OCI-LY7 (cell line): Measurements from ENCODE around the gene RPS6KB2. TPM values are rescaled to one million over a fixed set of nuclear protein-coding genes. Genes with fewer than 3 reads are reported as not detected.
"Not testable (repeated sequence)": the region's sequence is repeated elsewhere in the genome, so short reads cannot be mapped to it uniquely, and the experiment has no call there.

Experiments
- BruUV-seq: library from RNA; stranded (reverse); fragments of 400-500 nt; replicated peaks from 2 replicates; lab custom pipeline; 2021; lab: Mats Ljungman, UMichigan
- CTCF ChIA-PET: fragments of 300-600 bp; sonication (Branson Sonifier 250); formaldehyde crosslinking; loops from one replicate; lab custom pipeline; 2022; ENCODE audit warnings: antibody characterized with exemption; ENCODE audit not compliant: unreplicated experiment; lab: Charles Lee
- POLR2A ChIA-PET: fragments of 300-600 bp; sonication (Branson Sonifier 250); formaldehyde crosslinking; loops from one replicate; lab custom pipeline; 2022; ENCODE audit warnings: antibody characterized with exemption; lab: Charles Lee
- DNase-seq: peaks from one replicate; pipeline ENCODE4 v3.0.0-alpha.2; 2015; ENCODE audit warnings: low spot score
- H2AFZ ChIP-seq: fragments of 200-600 bp; sonication (generic), shearing (Covaris generic); 2 replicates; pipeline ENCODE4 v1.6.1; 2014; ENCODE audit warnings: mild to moderate bottlenecking, antibody characterized with exemption, low read length, moderate library complexity
- H3K27ac ChIP-seq: fragments of 200-600 bp; sonication (generic); 2 replicates; pipeline ENCODE4 v1.5.1; 2014; ENCODE audit warnings: mixed run types, low read depth, mild to moderate bottlenecking, moderate library complexity, low read length, inconsistent platforms; ENCODE audit not compliant: poor library complexity, severe bottlenecking
- H3K36me3 ChIP-seq: fragments of 200-600 bp; sonication (generic); 2 replicates; pipeline ENCODE4 v1.6.1; 2014; ENCODE audit warnings: mild to moderate bottlenecking, antibody characterized with exemption, low read length, moderate library complexity, mixed read lengths; ENCODE audit not compliant: insufficient read depth
- H3K4me1 ChIP-seq: fragments of 200-600 bp; sonication (generic); 2 replicates; pipeline ENCODE4 v1.5.1; 2014; ENCODE audit warnings: mild to moderate bottlenecking, low read length; ENCODE audit not compliant: insufficient read depth, poor library complexity, severe bottlenecking
- H3K4me2 ChIP-seq: fragments of 200-600 bp; sonication (generic); 2 replicates; pipeline ENCODE4 v1.6.1; 2014; ENCODE audit warnings: mild to moderate bottlenecking, low read length
- H3K4me3 ChIP-seq: fragments of 200-600 bp; sonication (generic); 2 replicates; pipeline ENCODE4 v1.5.1; 2014; ENCODE audit warnings: mild to moderate bottlenecking, low read depth, low read length; ENCODE audit not compliant: poor library complexity, severe bottlenecking
- H3K79me2 ChIP-seq: fragments of 200-600 bp; sonication (generic); 2 replicates; pipeline ENCODE4 v1.6.1; 2016; ENCODE audit warnings: low read depth, mild to moderate bottlenecking, low read length, moderate library complexity, mixed read lengths; ENCODE audit not compliant: insufficient read depth
- H3K9me2 ChIP-seq: fragments of 200-600 bp; sonication (generic); 2 replicates; pipeline ENCODE4 v1.6.1; 2016; ENCODE audit warnings: mild to moderate bottlenecking, low read length, mixed read lengths; ENCODE audit not compliant: insufficient read depth
- H3K9me3 ChIP-seq: fragments of 200-600 bp; sonication (generic); 2 replicates; pipeline ENCODE4 v1.6.1; 2014; ENCODE audit warnings: mild to moderate bottlenecking, mixed run types, low read length, mixed read lengths
- H4K20me1 ChIP-seq: fragments of 200-600 bp; sonication (generic); 2 replicates; pipeline ENCODE4 v1.6.1; 2014; ENCODE audit warnings: mild to moderate bottlenecking, antibody characterized with exemption, low read length, moderate library complexity, mixed read lengths; ENCODE audit not compliant: insufficient read depth
- CTCF ChIP-seq: fragments of 200-600 bp; sonication (generic); conservative IDR thresholded peaks from 2 replicates; pipeline ENCODE4 v1.5.1; 2014; ENCODE audit warnings: mild to moderate bottlenecking, antibody characterized with exemption, low read length, moderate library complexity, mixed read lengths
- EZH2phosphoT487 ChIP-seq: fragments of 200-600 bp; sonication (generic); IDR thresholded peaks from 2 replicates; pipeline ENCODE4 v1.6.1; 2018; ENCODE audit warnings: low read depth, borderline replicate concordance, mild to moderate bottlenecking, mixed run types, antibody characterized with exemption, low read length, moderate library complexity, mixed read lengths
- intact Hi-C: fragments of 100-400 bp; cut with micrococcal nuclease; formaldehyde crosslinking; loops from one replicate; pipeline ENCODE4 v1.10.0; 2022; ENCODE audit not compliant: unreplicated experiment
- total RNA-seq, 2 experiments: library from RNA; depleted of rRNA in 1 of 2; stranded (reverse); fragments of >200 nt in 1 of 2; shearing (Covaris generic) in 1 of 2; gene quantifications; 2 replicates each; pipeline ENCODE4 v1.2.3, GENCODE V29; 2014 to 2022

The RPS6KB2 gene
- total RNA-seq, 2 experiments from 2014 or later, result 48.3 to 69.4 TPM

DNA sequence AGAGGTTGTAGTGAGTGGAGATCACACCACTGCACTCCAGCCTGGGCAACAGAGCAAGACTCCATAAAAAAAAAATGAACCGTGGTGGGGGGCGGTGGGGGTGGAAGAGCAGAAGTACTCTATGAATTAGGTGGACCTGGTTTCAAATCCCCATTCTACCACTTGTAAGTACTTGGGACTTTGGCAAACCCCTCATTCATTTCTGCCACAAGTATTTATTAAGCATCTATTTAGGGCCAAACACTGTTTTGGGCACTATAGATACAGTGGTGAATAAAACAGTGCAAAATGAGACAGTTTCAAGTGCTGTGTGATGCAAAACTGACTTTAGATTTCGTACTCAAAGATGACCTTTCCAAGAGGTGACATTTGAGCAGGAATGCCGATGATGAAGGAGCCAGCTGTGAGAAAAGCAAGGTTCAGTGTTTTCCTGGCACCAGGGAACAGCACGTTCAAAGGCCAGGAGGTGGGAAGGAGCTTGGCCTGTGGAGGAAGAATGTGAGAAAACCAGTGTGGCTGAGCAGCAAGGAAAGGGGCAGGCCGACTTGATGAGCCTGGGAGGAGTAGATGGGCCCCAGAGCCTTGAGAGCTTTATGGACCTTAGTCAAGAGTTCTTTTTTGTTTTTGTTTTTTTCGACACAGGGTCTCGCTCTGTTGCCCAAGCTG, 42.2 kb downstream of the RPS6KB2 start:
- Histone ChIP-seq H3K36me3 (no peaks in the 10 kb centered on the region), H3K9me3 (no peaks in the 10 kb centered on the region), H2AFZ (no peak overlapping the region), H3K79me2 (peaks cover 16% of the 10 kb centered on the region; the same call in 1 of the 2 replicates), H3K27ac (no peak overlapping the region), H4K20me1 (no peaks in the 10 kb centered on the region), H3K4me2 (0 out of 2 replicates have a peak overlapping the region, but pooled peaks have one; percentile 13), H3K4me1 (peaks cover 45% of the 10 kb centered on the region), H3K4me3 (no peak overlapping the region), H3K9me2 (no peaks in the 10 kb centered on the region)
- no peak for DNase-seq
- intact Hi-C loops, result no loop called here
- BruUV-seq, result no TSS peak
- CTCF ChIA-PET, result no interaction called here
- POLR2A ChIA-PET, result interaction anchor here (0.6 to 4.2 kb wide), 5 partner anchors 12 to 230 kb away, joined by 3 to 13 read pairs (median 4); partner anchors contain the start of gene AIP
- TF ChIP-seq CTCF, result no peak
- no peak for TF ChIP-seq EZH2phosphoT487

DNA sequence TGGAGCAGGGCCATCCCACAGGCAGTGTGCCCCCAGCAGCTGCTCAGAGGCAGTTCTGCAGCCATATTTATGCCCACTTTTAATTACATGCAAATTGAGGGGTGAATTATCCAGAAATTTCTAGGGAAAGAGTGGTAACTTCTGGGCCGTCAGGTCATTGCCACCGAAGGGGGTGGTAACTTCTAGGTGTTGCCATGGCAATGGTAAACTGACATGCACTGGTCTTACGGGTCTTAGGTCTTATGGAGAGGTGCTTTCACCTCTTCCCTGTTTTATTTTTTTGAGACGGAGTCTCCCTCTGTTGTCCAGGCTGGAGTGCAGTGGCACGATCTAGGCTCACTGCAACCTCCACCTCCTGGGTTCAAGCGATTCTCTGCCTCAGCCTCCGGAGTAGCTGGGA, 44.6 kb downstream of the RPS6KB2 start:
- no peaks in the 10 kb centered on the region for H4K20me1 ChIP-seq
- H3K4me3 ChIP-seq, result no peak overlapping the region
- H3K9me3 ChIP-seq, result no peaks in the 10 kb centered on the region
- BruUV-seq, result no TSS peak
- TF ChIP-seq EZH2phosphoT487, result no peak
- no peak for TF ChIP-seq CTCF
- H2AFZ ChIP-seq, result no peak overlapping the region
- no peak overlapping the region for H3K4me2 ChIP-seq
- no peak overlapping the region for H3K27ac ChIP-seq
- ChIA-PET POLR2A (interaction anchor here (0.6 kb wide), 1 partner anchor 33 kb away, joined by 3 read pairs; no protein-coding TSS in a partner anchor), CTCF (no interaction called here)
- no peaks in the 10 kb centered on the region for H3K36me3 ChIP-seq
- peaks cover 23% of the 10 kb centered on the region for H3K4me1 ChIP-seq
- no peak for DNase-seq
- H3K79me2 ChIP-seq, result peaks cover 10% of the 10 kb centered on the region; the same call in 1 of the 2 replicates
- H3K9me2 ChIP-seq, result no peaks in the 10 kb centered on the region
- intact Hi-C loops, result no loop called here

DNA sequence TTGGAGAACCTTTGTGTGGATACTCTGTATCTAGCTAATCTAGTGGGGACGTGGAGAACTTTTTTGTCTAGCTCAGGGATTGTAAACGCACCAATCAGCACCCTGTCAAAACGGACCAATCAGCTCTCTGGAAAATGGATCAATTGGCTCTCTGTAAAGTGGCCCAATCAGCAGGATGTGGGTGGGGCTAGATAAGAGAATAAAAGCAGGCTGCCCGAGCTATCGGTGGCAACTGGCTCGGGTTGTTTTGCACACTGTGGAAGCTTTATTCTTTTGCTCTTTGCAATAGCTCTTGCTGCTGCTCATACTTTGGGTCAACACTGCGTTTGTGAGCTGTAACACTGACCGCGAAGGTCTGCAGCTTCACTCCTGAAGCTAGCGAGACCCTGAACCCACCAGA, 48.4 kb downstream of the RPS6KB2 start:
- H3K9me2 ChIP-seq, DNase-seq, H3K27ac ChIP-seq, intact Hi-C loops, BruUV-seq, H3K9me3 ChIP-seq, CTCF ChIA-PET, H3K4me2 ChIP-seq, H3K4me1 ChIP-seq, H4K20me1 ChIP-seq, H3K36me3 ChIP-seq, H3K79me2 ChIP-seq, H3K4me3 ChIP-seq, H2AFZ ChIP-seq, POLR2A ChIA-PET: not testable (repeated sequence)

DNA sequence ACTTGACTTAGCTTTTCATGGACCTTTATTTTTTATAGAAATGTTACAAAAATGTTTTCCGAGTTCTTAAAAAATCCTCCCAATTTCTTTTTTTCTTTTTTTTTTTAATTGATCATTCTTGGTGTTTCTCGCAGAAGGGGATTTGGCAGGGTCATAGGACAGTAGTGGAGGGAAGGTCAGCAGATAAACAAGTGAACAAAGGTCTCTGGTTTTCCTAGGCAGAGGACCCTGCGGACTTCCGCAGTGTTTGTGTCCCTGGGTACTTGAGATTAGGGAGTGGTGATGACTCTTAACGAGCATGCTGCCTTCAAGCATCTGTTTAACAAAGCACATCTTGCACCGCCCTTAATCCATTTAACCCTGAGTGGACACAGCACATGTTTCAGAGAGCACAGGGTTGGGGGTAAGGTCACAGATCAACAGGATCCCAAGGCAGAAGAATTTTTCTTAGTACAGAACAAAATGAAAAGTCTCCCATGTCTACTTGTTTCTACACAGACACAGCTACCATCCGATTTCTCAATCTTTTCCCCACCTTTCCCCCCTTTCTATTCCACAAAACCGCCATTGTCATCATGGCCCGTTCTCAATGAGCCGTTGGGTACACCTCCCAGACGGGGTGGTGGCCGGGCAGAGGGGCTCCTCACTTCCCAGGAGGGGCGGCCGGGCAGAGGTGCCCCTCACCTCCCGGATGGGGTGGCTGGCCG, 49.2 kb downstream of the RPS6KB2 start:
- H3K9me2 ChIP-seq, H3K4me1 ChIP-seq, H3K79me2 ChIP-seq, H2AFZ ChIP-seq, H3K4me2 ChIP-seq, intact Hi-C loops, H3K9me3 ChIP-seq, H3K36me3 ChIP-seq, H3K4me3 ChIP-seq, CTCF ChIA-PET, DNase-seq, BruUV-seq, H4K20me1 ChIP-seq, H3K27ac ChIP-seq: not testable (repeated sequence)
- POLR2A ChIA-PET, result interaction anchor here (0.6 kb wide), 1 partner anchor 866 kb away, joined by 5 read pairs; no protein-coding TSS in a partner anchor
